GM19351 (cell line): Measurements from ENCODE around the gene P2RY4.
"Not testable (repeated sequence)": the region's sequence is repeated elsewhere in the genome, so short reads cannot be mapped to it uniquely, and the experiment has no call there.

Experiments
- ATAC-seq: cut with Tn5 transposase; IDR thresholded peaks from one replicate; pipeline ENCODE4 v1.9.1; 2021; ENCODE audit warnings: mild to moderate bottlenecking, moderate library complexity; ENCODE audit not compliant: unreplicated experiment

Gene P2RY4

DNA sequence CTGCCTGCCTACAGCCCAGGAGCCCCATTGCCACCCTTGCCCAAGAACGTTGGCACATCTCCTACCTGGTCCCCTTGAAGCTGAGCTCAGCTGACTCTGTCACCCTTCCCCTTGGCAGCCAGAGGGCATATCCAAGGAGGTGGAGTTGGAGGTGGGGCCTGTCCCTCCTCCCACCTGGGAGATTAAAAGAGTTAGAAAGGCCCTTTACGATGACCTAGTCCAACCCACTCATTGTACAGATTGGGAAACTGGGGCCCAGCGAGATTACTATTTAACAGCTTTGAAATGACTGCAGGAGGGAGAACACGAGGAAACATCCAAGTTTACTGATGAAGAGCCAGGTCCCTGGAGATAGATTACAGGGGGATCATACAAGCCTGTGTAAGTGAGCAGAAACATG is at the start of gene P2RY4:
P2RY4 (minus strand) TSS at position 101 of the 400 bp plus-strand sequence. CDS start 580 bp downstream, outside the sequence.
- ATAC-seq, result no peak

DNA sequence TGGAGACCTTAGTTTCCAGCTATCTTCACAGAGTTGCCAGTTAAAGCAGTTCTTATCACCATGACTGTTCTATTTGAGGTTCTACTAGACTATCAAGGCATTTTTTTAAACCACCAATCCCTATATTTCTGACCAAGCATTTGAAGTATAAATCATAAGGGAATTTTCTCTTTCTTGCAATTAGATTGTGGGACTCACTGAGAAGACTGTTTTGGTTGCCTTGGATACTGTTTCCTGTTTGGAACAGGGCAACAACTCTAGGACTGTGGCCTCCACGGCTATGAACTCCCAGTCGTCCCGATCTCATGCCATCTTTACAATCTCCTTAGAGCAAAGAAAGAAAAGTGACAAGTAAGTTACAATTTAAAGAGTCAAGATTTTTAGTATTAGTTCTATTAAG is 41.7 kb upstream of the P2RY4 start:
- no peak for ATAC-seq

DNA sequence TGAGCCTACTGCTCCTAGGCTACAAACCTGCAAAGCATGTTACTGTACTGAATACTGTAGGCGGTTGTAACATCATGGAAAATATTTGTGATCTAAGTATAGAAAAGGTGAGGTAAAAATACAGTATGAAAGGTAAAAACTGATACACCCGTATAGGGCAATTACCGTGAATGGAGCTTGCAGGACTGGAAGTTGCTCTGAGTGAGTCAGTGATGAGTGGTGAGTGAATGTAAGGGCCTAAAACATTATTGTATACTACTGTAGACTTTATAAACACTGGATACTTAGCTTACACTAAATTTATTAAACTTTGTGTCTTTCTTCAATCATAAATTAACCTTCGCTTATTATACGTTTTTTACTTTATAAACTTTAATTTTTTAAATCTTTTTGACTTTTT is 33.6 kb upstream of the P2RY4 start:
- ATAC-seq, result no peak

DNA sequence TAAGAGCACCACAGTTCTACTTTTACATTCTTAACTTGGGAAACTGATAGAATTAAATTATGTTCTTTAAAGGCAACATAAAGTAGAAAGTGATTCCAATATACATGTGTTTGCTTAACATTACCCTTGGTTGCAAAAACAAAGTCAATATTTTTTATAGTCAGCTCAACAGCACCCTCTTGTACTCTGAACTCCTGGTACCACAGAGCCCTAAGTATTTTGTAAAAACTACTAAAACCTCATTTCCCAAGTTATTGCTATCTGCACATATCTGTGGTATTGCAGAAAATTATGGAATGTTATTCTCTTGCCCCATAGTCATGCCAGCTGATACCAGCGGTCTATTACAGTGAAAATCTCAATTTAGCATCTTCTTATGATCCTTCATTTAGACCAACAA is 32.8 kb upstream of the P2RY4 start:
- ATAC-seq, result no peak

DNA sequence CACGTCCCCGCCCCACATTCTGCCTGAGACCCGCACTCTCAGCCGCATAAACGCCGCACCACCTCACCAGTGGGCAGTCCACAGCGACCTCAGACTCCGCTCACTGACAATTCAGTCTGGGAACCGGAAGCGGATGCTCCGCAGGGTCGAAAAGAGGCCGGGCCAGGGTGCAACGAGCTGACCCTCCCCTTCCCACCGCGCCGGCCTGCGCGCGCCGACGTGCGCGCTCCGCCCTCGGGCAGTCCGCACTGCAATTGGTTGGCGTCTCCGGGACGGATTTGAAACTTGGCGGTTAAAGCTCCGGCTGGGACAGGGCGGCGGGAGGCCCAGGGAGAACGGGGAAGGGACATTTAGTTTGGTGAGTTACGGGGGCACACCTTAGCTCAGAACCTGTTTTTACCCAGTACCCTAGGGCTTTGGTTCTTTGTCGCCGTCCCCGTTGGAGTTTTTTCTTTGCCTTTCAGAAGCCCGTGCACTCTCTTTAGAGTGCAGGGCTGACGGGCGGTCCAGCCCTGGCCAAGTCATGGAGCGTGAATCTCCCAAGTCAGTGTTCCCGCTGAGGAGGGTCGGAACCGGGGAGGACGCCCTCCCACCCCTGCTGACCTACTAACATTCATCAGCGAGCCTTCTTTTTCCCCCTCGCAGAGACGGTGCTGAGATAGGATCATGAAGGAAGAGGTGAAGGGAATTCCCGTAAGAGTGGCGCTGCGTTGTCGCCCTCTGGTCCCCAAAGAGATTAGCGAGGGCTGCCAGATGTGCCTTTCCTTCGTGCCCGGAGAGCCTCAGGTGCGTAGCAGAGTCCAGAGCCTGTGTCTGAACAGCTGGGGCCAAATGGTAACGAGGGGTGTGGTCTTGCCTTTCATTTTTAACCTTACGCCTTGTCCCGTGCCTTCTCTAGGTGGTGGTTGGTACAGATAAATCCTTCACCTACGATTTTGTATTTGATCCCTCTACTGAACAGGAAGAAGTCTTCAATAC is 30.1 kb upstream of the P2RY4 start, which contains the start of the genes KIF4A and PDZD11:
KIF4A (plus strand) TSS at position 312 of the 978 bp plus-strand sequence; CDS start at position 667, 355 bp downstream.
PDZD11 (minus strand) TSS at position 135 of the 978 bp plus-strand sequence. CDS start 586 bp downstream, outside the sequence.
- ATAC-seq, result peak; percentile 95

DNA sequence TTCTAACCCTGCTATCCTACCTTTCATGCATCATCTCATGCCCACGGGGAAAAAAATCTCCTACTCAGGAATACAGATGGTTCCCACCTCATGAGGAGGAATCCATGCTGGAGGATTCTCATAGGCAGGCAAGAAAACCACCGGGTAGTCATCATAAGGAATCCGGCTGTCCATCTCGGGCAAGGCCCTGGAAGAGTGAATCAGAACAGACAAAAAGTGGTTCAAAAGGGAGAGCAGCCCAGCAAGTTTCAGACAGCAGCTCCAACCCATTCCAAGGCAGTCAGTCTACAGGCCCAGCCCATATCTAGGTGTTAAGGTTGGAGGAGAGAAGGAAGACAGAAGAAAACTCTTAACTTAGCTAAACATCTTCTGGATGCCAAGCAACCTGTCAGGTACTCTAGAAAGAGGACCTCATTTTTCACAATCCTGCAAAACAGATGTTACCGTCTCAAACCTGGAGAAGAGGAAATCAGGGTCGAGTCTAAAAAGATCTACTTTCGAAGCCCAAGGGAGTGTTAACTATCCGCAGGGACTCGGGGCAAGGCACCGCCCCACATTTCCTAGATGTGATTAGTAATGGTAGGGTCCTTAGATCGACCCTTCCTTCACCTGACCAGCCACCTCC is 29.3 kb upstream of the P2RY4 start:
- peak; percentile 3 for ATAC-seq

DNA sequence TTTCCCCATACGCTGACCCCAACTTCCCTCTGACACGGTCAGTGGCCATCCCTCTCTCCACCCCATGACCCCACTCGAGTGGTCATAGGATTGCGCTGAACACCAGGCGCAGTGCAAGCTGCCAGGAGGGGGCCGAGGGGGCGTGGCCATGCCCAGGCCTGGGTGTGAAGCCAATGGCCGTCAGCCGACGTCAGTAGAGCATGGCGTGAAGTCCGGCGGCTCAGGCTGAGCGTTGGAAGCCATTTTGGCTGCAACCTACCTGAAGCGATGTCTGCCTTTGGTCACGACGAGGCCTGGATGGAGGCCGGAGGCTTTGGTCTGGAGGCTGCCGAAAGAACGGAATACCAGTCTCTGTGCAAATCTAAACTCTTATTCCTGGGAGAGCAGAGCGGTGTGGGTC is 21.9 kb upstream of the P2RY4 start, which contains the start of gene RAB41:
RAB41 (plus strand) TSS at position 222 of the 400 bp plus-strand sequence; CDS start at position 268, 46 bp downstream.
- ATAC-seq, result no peak

DNA sequence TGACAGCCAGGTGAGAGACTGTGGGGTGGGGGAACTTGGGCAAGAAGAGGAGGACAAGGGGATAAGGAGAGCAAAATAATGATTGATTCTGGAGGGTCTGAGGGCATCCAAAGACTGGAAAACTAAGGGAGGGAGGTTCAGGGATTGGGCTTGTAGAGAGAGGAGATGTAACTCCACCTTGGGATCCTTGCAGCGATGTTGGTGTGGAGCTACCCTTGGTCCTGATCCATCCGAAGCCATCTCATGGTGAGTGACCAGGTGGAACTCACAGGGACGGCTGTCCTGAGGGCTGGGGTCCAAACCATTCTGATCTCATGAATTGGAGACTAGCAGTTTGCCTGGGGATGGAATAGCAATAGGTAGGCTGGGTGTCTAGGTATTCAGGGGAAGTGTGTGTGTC is 20.6 kb upstream of the P2RY4 start:
- no peak for ATAC-seq

DNA sequence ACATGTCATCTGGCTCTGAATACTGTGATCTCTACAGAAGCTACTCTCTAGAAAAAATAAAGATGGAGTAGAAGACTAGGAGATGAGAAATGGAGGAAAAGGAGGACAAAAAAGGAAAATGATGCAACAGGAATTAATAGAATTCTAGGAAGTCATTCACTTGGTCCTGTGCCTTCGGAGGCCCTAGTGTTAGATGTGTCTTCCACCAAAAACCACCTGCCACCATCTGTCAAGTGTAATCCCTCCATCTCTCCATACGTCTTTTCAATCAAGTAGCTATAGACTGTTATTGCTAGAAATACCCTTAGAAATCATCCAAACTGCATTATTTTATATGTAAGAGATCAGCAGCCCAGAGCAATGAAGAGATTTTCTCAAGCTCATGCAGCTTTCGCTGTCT is 19.1 kb upstream of the P2RY4 start:
- ATAC-seq, result no peak

DNA sequence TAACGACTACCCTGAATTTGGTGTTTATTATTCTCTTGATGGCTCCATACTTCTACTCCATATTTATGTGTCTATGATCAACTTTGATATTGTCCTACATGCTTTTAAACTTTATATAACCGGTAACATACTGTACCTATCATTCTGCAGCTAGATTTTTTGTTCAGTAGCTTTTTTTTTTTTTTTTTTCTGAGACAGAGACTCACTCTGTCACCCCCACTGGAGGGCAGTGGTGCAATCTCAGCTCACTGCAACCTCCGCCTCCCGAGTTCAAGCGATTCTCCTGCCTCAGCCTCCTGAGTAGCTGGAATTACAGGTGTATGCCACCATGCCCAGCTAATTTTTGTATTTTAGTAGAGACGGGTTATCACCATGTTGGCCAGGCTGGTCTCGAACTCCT is 14.0 kb upstream of the P2RY4 start:
- ATAC-seq, result not testable (repeated sequence)

DNA sequence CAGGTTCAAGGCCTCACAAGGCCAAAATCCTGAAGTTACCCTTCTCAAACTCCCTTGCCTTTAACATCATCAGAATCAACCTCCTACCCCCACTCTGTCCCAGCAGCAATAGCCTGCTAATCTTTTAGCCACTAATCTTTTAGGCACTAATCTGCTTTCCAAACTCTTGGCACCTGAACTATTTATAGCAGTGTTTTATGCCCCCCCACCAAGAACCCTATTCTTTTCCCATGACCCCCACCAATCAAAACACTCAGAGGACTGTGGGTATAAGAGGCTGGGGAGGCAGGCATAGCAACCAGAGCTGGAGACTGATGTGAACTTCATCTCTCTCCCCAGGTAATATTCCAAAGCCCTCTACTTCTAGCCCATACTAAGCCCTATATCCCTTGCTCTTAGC is 8.0 kb upstream of the P2RY4 start, which contains the start of gene ARR3:
ARR3 (plus strand) TSS at position 301 of the 400 bp plus-strand sequence. CDS start 1,052 bp downstream, outside the sequence.
- ATAC-seq, result no peak

DNA sequence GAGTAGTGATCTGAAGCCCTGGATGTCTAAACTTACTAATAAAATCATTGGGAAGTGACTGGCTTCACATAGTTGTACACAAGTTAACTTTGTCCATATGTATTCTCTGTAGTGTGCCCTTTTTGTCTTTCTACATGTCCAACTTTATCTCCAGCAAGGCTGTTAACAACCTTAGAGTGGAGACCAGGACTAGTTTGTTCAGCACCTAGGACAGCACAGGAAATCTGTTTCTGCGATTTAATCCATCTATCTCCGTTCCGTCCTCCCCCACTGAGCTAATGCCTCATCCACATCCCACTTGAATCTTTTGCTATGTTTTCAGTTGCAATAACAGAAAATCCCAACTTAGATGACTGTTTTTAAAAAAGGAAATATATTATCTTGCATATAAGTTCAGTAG is 4.8 kb upstream of the P2RY4 start:
- ATAC-seq, result no peak

DNA sequence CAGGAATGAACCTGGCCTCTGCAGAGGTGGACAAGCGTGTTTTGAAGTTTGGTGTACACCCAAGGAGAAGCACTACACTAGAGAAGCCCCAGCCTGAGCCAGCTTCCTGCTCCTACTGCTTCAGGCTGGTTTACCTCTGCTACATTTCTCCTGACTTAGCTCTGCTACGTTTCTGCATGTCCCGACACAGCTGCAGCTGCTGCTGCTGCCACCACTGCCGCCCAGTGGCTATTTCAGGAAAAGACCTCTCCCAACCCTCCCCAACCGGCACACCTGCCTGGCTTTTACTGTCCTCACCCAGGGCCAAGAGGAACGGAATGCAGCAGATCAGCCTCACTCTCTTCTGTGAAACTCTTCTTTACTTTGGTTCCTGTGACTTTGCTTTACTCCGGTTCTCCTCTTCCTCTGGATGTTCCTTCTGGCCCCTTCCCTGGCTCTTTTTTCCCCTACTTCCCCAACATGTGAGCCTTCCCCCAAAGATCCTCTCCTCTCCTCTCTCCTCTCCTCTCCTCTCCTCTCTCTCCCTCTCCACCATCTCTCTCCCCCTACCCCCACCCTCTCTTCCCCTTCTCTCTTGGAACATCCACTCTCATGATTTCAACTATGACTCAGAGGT is 3.1 kb upstream of the P2RY4 start:
- peak; percentile 92 for ATAC-seq

DNA sequence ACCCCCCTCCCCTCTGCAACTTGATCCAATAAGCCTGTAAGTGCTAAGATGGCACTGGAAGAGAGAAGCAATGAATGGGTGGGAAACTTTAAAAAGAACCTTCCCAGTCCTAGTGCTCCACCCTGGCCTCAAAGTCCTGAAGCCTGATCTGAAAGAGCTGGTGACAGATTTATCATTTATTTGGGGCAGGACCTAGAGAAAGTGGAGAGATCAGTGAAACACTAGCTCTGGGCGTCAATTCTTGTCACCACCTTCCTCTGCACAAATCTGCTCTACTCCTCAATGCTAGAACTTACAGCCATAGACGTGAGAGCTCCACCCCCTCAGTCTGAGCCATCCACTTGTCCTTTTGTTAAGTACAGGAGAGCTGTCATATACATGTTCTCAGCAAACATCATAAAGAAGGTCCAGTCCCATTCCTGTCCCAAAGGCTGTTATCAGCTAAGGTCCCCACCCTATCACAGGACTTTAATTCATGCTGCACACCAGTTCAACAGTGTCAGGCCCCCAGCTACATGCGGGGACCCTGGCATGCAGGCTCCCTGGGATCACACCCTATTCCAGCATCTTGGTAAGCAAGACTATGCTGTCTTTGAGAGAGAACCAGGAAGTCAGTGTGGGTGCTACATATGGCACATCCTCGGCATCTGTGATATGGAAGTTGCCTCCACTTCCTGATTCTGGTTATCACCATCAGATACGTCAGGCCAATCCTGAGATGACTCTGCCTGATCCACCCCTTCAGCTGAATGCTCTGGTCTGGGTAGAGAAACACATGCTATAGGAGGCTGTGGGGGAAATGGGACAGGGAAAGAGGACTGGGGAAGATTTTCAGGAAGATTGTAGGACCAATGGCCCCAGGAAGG is 2.3 kb downstream of the P2RY4 start:
- ATAC-seq, result no peak

DNA sequence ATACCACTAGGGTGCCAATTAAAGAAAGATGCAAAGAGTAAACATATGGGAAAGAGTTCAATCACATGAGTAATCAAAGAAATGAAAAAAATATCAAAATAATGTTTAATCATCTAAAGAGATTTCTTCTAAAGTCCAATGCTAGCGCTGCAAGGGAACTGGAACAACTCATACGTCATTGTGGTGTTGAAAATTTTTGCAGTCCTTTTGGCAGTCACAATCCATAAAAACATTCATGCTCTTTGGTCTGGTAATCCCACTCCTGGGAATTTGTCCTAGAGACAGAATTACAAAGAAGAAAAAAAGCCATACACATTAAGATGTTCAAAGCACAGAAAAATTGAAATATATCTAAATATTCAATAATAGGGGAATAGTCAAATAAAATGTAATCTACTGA is 4.6 kb downstream of the P2RY4 start:
- ATAC-seq, result no peak

DNA sequence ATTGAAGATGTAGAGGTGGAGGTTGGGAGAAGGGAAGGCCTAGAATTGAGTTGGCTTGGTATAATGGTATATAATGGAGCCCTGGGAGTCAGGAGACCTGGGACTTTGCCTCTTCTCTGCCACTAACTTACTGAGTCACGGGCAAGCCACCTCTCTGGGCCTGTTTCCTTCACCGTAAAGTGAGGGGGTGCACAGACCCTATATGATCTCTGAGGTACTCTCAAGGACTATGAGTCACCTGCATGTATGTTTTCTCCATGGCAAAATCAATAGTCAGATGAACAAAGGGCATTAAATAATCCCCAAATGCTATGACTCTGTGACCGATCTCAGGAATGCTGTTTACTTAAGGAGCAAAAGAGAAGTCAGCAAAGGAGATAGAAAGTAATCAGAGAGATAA is 5.1 kb downstream of the P2RY4 start:
- ATAC-seq, result no peak

DNA sequence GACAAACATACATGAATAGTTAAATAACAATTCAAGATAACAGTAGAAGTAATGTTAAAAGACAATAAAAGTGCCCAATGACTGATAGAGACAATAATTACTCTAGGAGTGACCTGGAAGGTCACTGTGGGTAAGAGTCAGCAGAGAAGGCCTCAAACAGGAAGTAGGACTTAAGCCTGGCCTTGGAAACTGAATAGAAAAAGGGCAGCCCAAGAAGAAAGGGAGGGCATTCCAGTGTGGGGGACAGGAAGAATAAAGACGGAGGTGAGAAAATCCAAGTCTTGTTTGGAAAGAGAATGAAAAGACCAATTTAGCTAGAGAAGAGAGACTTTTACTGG is 6.0 kb downstream of the P2RY4 start:
- ATAC-seq, result no peak

DNA sequence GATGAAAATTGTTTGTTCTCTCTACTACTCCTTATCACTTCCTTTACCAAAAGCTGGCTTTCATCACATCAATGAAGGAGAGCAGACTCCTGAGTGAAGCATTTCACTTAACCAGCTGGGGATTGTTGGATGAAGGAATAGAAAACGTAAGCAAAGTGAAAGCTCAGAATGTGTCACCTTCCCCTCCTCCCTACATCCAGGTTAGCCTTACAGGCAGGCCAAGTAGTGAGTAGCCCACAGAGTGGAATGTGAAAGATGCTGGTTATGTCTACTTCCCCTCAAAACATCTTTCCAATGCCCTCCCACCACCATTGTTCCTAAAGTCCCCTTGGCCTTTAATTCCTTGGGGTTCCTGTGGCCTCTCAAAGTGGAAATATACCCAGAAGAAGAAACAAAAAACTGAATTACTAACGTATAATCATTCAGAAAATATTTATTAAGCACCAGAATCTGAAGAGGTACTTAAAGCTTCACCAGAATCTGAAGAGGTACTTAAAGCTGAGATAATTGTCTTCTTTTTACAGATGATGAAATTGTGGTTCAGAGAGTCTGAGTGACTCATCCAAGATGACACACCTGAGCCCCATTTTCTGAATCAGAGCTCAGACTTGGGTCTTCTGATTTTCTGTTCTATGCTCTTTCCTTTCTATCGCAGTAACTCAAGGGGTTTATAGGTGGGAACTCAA is 6.5 kb downstream of the P2RY4 start:
- no peak for ATAC-seq

DNA sequence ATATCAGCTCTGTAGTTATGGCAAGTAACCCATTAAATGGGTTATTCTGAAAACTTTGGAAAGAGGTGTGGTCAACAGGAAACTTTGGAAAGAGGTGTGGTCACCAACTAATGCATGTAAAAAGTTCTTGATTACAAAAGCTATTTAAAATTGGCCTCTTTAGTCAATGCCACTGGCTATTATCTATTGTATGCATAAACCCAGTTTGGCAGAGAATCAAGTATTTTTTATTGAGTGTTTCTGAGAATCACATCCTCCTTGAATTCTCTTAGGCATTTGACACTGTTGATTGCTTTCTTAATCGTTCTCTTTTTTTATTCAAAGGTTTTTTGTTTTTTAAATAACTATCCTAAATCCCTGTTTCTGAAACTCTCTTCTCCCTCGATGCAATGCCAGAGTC is 7.5 kb downstream of the P2RY4 start:
- no peak for ATAC-seq

DNA sequence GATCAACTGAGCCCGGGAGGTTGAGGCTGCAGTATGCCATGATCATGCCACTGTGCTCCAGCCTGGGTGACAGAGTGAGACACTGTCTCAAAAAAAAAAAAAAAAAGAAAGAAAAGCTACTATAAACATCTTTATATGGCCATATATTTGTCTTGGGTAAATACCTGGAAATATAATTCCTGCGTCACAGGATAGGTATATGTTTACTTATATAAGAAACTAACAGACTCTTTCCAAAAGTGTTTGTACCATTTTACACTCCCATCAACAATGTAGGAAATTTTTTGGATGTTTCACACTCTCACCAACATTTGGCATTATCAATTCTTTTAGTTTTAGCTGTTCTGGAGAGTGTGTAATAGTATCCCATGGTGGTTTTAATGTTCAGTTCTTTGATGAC is 12.8 kb downstream of the P2RY4 start:
- ATAC-seq, result no peak
